ENCODE data around the gene RASL10B. TPM values are rescaled to one million over a fixed set of nuclear protein-coding genes. Genes with fewer than 3 reads are reported as not detected.

Gene RASL10B
- polyA plus RNA-seq, 1 donor from 2014 or later, result 10.7 TPM

- H3K27ac ChIP-seq (ENCODE audit: low read length), result no peak overlapping the region
- no peaks in the 10 kb centered on the region for H3K79me2 ChIP-seq (replicated peaks; ENCODE audit: insufficient read depth, low read length)
- peaks cover 3% of the 10 kb centered on the region for H3K27me3 ChIP-seq (ENCODE audit: insufficient read depth, low read depth, low read length)
- no peak for TF ChIP-seq EZH2 (IDR thresholded peaks at IDR 0.05; ENCODE audit: borderline replicate concordance, insufficient read depth, low read length, poor library complexity, severe bottlenecking)
- TF ChIP-seq SMC3 (conservative IDR thresholded peaks at IDR 0.05; ENCODE audit: poor library complexity), result no peak
- no peak for TF ChIP-seq REST (IDR thresholded peaks at IDR 0.05; ENCODE audit: borderline replicate concordance)
- no peak for TF ChIP-seq MXI1 (conservative IDR thresholded peaks at IDR 0.05; ENCODE audit: poor library complexity, severe bottlenecking)
- no peak for TF ChIP-seq EP300 (conservative IDR thresholded peaks at IDR 0.05; ENCODE audit: poor library complexity, severe bottlenecking)
- TF ChIP-seq POLR2AphosphoS5 (IDR thresholded peaks at IDR 0.05), result no peak
- no peak for TF ChIP-seq CTCF (IDR thresholded peaks at IDR 0.05; ENCODE audit: poor library complexity, severe bottlenecking)
- TF ChIP-seq TAF1 (IDR thresholded peaks at IDR 0.05; ENCODE audit: low read depth), result no peak
- no peak for TF ChIP-seq RAD21 (conservative IDR thresholded peaks at IDR 0.05)
- no peaks in the 10 kb centered on the region for H3K36me3 ChIP-seq (ENCODE audit: insufficient read depth, low read length)
- no peaks in the 10 kb centered on the region for H3F3A ChIP-seq (ENCODE audit: insufficient read depth, low read length, poor library complexity, severe bottlenecking)
- H3K9me3 ChIP-seq (ENCODE audit: low read length), result no peaks in the 10 kb centered on the region
- no peaks in the 10 kb centered on the region for H4K20me1 ChIP-seq (ENCODE audit: insufficient read depth)
- no peak overlapping the region for H3K4me2 ChIP-seq (ENCODE audit: low read length)
- no peak overlapping the region for H3K4me3 ChIP-seq (ENCODE audit: low read length)
- H2AFZ ChIP-seq (ENCODE audit: low read depth, low read length), result no peak overlapping the region
- no peaks in the 10 kb centered on the region for H3K9me2 ChIP-seq (ENCODE audit: insufficient read depth, low read length)
- no peak overlapping the region for H3K9ac ChIP-seq (ENCODE audit: low read length)
These were observed 18.3 kb downstream of the RASL10B start for GRCh38 chr17:35749560-35750412.

- H3K36me3 ChIP-seq (ENCODE audit: insufficient read depth, low read length), result no peaks in the 10 kb centered on the region
- no peak for TF ChIP-seq MXI1 (conservative IDR thresholded peaks at IDR 0.05; ENCODE audit: poor library complexity, severe bottlenecking)
- no peak for TF ChIP-seq EP300 (conservative IDR thresholded peaks at IDR 0.05; ENCODE audit: poor library complexity, severe bottlenecking)
- TF ChIP-seq REST (IDR thresholded peaks at IDR 0.05; ENCODE audit: borderline replicate concordance), result no peak
- no peak for TF ChIP-seq EZH2 (IDR thresholded peaks at IDR 0.05; ENCODE audit: borderline replicate concordance, insufficient read depth, low read length, poor library complexity, severe bottlenecking)
- TF ChIP-seq TAF1 (IDR thresholded peaks at IDR 0.05; ENCODE audit: low read depth), result no peak
- TF ChIP-seq POLR2AphosphoS5 (IDR thresholded peaks at IDR 0.05), result no peak
- no peak for TF ChIP-seq RAD21 (conservative IDR thresholded peaks at IDR 0.05)
- TF ChIP-seq SMC3 (conservative IDR thresholded peaks at IDR 0.05; ENCODE audit: poor library complexity), result no peak
- no peak for TF ChIP-seq CTCF (IDR thresholded peaks at IDR 0.05; ENCODE audit: poor library complexity, severe bottlenecking)
- no peak overlapping the region for H2AFZ ChIP-seq (ENCODE audit: low read depth, low read length)
- no peaks in the 10 kb centered on the region for H3F3A ChIP-seq (ENCODE audit: insufficient read depth, low read length, poor library complexity, severe bottlenecking)
- no peaks in the 10 kb centered on the region for H3K79me2 ChIP-seq (replicated peaks; ENCODE audit: insufficient read depth, low read length)
- H3K27ac ChIP-seq (ENCODE audit: low read length), result no peak overlapping the region
- H3K27me3 ChIP-seq (ENCODE audit: insufficient read depth, low read depth, low read length), result peaks cover 3% of the 10 kb centered on the region
- H3K4me2 ChIP-seq (ENCODE audit: low read length), result no peak overlapping the region
- no peaks in the 10 kb centered on the region for H3K9me2 ChIP-seq (ENCODE audit: insufficient read depth, low read length)
- H3K4me3 ChIP-seq (ENCODE audit: low read length), result no peak overlapping the region
- no peaks in the 10 kb centered on the region for H4K20me1 ChIP-seq (ENCODE audit: insufficient read depth)
- H3K9ac ChIP-seq (ENCODE audit: low read length), result no peak overlapping the region
- H3K9me3 ChIP-seq (ENCODE audit: low read length), result no peaks in the 10 kb centered on the region
These were observed 19.3 kb downstream of the RASL10B start for GRCh38 chr17:35750526-35751395.

Measured in neural cell (in vitro differentiated cells).